Mammary epithelial cell (primary cell): Measurements from ENCODE around the gene FRMD8.

Experiments used
- EZH2 ChIP-seq: IDR thresholded peaks from 2 replicates; pipeline ENCODE4 v1.6.1; 2012; ENCODE audit warnings: low read length, inconsistent platforms, borderline replicate concordance
- TF ChIP-seq, protein P1 (sequence below), 2 donors: IDR thresholded peaks in 1 of 2; conservative IDR thresholded peaks in 1 of 2; 2 replicates each; pipeline ENCODE4 v1.5.1; 2011 to 2012; ENCODE audit warnings: inconsistent platforms in 2 of 2, low read length in 2 of 2, mild to moderate bottlenecking in 2 of 2, control low read depth in 1 of 2, low read depth in 1 of 2; ENCODE audit not compliant: insufficient read depth in 1 of 2; ENCODE audit errors: extremely low read depth in 1 of 2

GRCh38 chr11:65428578-65429067, 42.2 kb downstream of the FRMD8 start:
- TF ChIP-seq, protein P1, sequence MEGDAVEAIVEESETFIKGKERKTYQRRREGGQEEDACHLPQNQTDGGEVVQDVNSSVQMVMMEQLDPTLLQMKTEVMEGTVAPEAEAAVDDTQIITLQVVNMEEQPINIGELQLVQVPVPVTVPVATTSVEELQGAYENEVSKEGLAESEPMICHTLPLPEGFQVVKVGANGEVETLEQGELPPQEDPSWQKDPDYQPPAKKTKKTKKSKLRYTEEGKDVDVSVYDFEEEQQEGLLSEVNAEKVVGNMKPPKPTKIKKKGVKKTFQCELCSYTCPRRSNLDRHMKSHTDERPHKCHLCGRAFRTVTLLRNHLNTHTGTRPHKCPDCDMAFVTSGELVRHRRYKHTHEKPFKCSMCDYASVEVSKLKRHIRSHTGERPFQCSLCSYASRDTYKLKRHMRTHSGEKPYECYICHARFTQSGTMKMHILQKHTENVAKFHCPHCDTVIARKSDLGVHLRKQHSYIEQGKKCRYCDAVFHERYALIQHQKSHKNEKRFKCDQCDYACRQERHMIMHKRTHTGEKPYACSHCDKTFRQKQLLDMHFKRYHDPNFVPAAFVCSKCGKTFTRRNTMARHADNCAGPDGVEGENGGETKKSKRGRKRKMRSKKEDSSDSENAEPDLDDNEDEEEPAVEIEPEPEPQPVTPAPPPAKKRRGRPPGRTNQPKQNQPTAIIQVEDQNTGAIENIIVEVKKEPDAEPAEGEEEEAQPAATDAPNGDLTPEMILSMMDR (conservative IDR thresholded peaks at IDR 0.05 in 1 of 2, IDR thresholded peaks at IDR 0.05 in 1 of 2; ENCODE audit: extremely low read depth in 1 of 2, insufficient read depth in 1 of 2, low read depth in 1 of 2, low read length in 2 of 2), result no peak
- no peak for TF ChIP-seq EZH2
